Retinal pigment epithelial cell (primary cell): ENCODE results near the gene RABL6.
"Not testable (repeated sequence)": the region's sequence is repeated elsewhere in the genome, so short reads cannot be mapped to it uniquely, and the experiment has no call there.

ENCODE experiments used
- DNase-seq: peaks from one replicate; pipeline ENCODE4 v3.0.0-alpha.2; 2010; ENCODE audit warnings: low read depth
- H3K4me3 ChIP-seq: 2 replicates; pipeline ENCODE4 v1.5.1; 2011; ENCODE audit warnings: mild to moderate bottlenecking, low read length, control low read depth, moderate library complexity
- CTCF ChIP-seq: conservative IDR thresholded peaks from 2 replicates; pipeline ENCODE4 v1.5.1; 2011; ENCODE audit warnings: low read depth, low read length, control low read depth, inconsistent platforms

RABL6 gene

GRCh38 chr9:136831002-136831719 is 23.4 kb downstream of the RABL6 start:
- H3K4me3 ChIP-seq = no peak overlapping the region
- no peak for DNase-seq

GRCh38 chr9:136831720-136832104 is 24.0 kb downstream of the RABL6 start:
- TF ChIP-seq CTCF = no peak
- no peak for DNase-seq
- no peak overlapping the region for H3K4me3 ChIP-seq

More at GRCh38 chr9:136831002-136831719, 23.4 kb downstream of the RABL6 start:
- TF ChIP-seq CTCF = no peak

GRCh38 chr9:136832581-136832980 is 24.8 kb downstream of the RABL6 start:
- H3K4me3 ChIP-seq = no peak overlapping the region
- no peak for TF ChIP-seq CTCF
- DNase-seq = no peak

GRCh38 chr9:136833381-136834048 is 25.8 kb downstream of the RABL6 start:
- not testable (repeated sequence) for DNase-seq, H3K4me3 ChIP-seq

GRCh38 chr9:136835162-136835931 is 27.6 kb downstream of the RABL6 start:
- no peak for TF ChIP-seq CTCF
- no peak for DNase-seq
- H3K4me3 ChIP-seq = no peak overlapping the region

GRCh38 chr9:136835932-136836904 is 28.5 kb downstream of the RABL6 start:
- H3K4me3 ChIP-seq = no peak overlapping the region
- no peak for TF ChIP-seq CTCF
- DNase-seq = no peak
